ENCODE data around the gene ITGA6. TPM values are rescaled to one million over a fixed set of nuclear protein-coding genes. Genes with fewer than 3 reads are reported as not detected.
"Not testable (repeated sequence)": the region's sequence is repeated elsewhere in the genome, so short reads cannot be mapped to it uniquely, and the experiment has no call there.

The ITGA6 gene
- total RNA-seq, 4 donors from 2014 or later: 34.8 to 66.6 (median 52.7) TPM

DNA sequence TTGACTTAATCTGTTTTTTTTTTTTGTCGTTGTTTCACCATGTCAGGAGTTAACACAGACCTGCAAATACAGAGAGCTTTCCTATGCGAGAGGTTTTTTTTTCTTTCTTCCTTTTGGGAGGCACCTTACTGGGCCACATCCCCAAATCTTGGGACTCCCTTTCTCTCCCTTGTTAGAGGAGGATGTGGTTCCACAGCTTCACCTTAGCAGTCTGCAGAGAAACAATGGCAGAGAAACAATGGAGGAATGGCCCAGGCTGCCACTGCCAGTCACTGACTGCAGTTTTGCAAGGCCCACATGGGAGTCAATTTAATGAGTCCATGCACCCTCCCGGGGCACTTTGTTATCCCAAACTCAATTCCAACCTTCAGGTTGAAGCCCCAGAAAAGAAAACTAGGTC lies 107.7 kb downstream of the ITGA6 start:
- intact Hi-C loops (cut with DNase I): no loop called here
- Histone ChIP-seq H3K27ac (no peak overlapping the region), H3K36me3 (no peaks in the 10 kb centered on the region), H3K4me3 (replicated peaks in 1 of 3) (no peak overlapping the region), H3K27me3 (no peaks in the 10 kb centered on the region), H3K9me3 (no peaks in the 10 kb centered on the region), H3K4me1 (no peaks in the 10 kb centered on the region)
- TF ChIP-seq POLR2A (IDR thresholded peaks at IDR 0.05): no peak
- TF ChIP-seq, protein P1, sequence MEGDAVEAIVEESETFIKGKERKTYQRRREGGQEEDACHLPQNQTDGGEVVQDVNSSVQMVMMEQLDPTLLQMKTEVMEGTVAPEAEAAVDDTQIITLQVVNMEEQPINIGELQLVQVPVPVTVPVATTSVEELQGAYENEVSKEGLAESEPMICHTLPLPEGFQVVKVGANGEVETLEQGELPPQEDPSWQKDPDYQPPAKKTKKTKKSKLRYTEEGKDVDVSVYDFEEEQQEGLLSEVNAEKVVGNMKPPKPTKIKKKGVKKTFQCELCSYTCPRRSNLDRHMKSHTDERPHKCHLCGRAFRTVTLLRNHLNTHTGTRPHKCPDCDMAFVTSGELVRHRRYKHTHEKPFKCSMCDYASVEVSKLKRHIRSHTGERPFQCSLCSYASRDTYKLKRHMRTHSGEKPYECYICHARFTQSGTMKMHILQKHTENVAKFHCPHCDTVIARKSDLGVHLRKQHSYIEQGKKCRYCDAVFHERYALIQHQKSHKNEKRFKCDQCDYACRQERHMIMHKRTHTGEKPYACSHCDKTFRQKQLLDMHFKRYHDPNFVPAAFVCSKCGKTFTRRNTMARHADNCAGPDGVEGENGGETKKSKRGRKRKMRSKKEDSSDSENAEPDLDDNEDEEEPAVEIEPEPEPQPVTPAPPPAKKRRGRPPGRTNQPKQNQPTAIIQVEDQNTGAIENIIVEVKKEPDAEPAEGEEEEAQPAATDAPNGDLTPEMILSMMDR (IDR thresholded peaks at IDR 0.05): no peak
- 91 to 98% methylated on average over 3 of the region's 3 CpGs for WGBS, 2 donors
- no peak for DNase-seq

DNA sequence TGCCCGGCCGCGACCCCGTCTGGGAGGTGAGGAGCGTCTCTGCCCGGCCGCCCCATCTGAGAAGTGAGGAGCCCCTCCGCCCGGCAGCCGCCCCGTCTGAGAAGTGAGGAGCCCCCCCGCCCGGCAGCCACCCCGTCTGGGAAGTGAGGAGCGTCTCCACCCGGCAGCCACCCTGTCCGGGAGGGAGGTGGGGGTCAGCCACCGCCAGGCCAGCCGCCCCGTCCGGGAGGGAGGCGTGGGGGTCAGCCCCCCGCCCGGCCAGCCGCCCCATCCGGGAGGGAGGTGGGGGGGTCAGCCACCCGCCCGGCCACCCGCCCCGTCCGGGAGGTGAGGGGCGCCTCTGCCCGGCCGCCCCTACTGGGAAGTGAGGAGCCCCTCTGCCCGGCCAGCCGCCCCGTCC lies 110.5 kb downstream of the ITGA6 start:
- DNase-seq; H3K4me1 ChIP-seq; H3K9me3 ChIP-seq; H3K36me3 ChIP-seq; intact Hi-C loops (cut with DNase I); H3K27ac ChIP-seq; H3K4me3 ChIP-seq (replicated peaks in 1 of 3); H3K27me3 ChIP-seq: not testable (repeated sequence)
- no CpG with 5 or more reads among the region's 37 CpGs for WGBS, 2 donors

DNA sequence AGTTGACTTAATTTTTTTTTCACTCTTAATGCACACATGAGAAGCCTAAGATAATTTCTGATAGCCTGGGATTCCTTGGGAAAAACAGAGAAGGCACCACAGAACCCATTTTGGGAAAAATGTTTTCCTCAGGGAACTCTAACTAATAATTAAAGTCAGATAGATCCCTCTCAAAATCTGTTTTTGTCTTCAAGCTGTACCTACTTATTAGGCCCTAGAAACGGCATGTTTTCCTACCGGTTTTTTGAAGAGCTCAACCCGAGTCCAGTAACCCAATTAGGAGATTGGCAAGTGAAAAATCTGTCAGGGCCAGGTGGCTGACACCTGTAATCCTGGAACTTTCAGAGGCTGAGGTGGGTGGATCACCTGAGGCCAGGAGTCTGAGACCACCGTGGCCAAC lies 112.4 kb downstream of the ITGA6 start:
- no peaks in the 10 kb centered on the region for H3K9me3 ChIP-seq
- H3K4me3 ChIP-seq (replicated peaks in 1 of 3): no peak overlapping the region
- intact Hi-C loops (cut with DNase I): no loop called here

DNA sequence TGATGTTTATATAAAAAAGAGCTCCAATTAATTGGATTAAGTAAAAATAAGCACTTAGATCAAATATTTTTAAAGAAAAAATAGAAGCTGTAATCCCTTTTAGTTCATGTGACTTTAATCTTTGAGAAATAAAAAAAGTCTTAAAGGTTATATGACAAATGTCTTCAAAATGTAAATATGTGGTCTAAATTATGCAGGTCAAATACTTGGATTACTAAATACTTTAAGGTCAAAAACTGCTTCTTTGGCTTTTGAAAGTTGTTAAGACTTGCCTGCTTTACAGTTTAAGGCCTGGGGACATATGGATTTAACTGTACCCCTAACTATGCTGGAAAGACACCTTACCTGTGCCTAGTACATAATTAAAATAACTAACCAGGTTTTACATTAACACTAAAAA lies 113.0 kb downstream of the ITGA6 start:
- Histone ChIP-seq H3K4me3 (replicated peaks in 1 of 3) (no peak overlapping the region), H3K9me3 (no peaks in the 10 kb centered on the region), H3K4me1 (no peaks in the 10 kb centered on the region), H3K36me3 (no peaks in the 10 kb centered on the region), H3K27me3 (no peaks in the 10 kb centered on the region), H3K27ac (no peak overlapping the region)
- no peak for DNase-seq
- TF ChIP-seq, protein P1 (IDR thresholded peaks at IDR 0.05): no peak
- no peak for TF ChIP-seq POLR2A (IDR thresholded peaks at IDR 0.05)
- intact Hi-C loops (cut with DNase I): no loop called here

More for the DNA sequence above, 112.4 kb downstream of the ITGA6 start:
- no peaks in the 10 kb centered on the region for H3K27me3 ChIP-seq
- H3K27ac ChIP-seq: no peak overlapping the region
- TF ChIP-seq POLR2A (IDR thresholded peaks at IDR 0.05): no peak
- no peaks in the 10 kb centered on the region for H3K4me1 ChIP-seq
- DNase-seq: no peak
- H3K36me3 ChIP-seq: no peaks in the 10 kb centered on the region
- 90% methylated on average over 4 of the region's 4 CpGs for WGBS, 2 donors

DNA sequence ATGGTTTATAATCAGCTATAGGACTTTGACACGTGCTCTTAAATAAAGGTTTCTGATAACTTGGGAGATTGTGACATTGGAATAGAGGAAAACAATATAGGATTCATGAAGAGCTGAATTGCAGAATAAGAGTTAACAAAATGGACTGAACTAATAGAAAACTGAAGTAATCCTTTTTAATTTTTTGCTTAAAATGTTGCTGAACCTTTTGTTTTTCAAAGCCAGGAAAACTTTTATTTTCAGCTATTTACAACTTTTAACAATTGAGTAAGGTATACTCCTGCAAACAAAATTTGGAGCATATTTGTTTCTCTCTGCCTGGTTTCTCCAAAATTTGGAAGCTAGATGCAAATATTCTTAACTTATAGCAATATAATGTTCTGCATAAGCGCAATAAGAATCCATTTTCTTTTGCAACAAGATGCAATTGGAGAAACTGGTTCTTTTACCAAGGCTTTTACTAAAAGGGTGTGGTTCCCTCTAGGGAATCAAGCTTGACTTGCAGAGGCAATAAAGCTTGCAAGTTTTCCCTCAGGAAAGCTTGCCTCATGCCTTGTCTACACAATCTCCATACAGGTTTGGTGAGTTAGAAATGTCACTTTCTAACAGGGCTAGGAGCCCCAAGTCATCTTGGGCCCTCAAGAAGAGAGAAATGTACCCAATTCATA lies 118.2 kb downstream of the ITGA6 start:
- Histone ChIP-seq H3K4me1 (no peaks in the 10 kb centered on the region), H3K9me3 (no peaks in the 10 kb centered on the region), H3K27me3 (no peaks in the 10 kb centered on the region), H3K4me3 (replicated peaks in 1 of 3) (no peak overlapping the region), H3K27ac (no peak overlapping the region), H3K36me3 (no peaks in the 10 kb centered on the region)
- WGBS, 2 donors: 95 to 97% methylated on average over 2 of the region's 2 CpGs
- no peak for TF ChIP-seq POLR2A (IDR thresholded peaks at IDR 0.05)
- TF ChIP-seq, protein P1 (IDR thresholded peaks at IDR 0.05): no peak
- DNase-seq: no peak
- intact Hi-C loops (cut with DNase I): no loop called here

DNA sequence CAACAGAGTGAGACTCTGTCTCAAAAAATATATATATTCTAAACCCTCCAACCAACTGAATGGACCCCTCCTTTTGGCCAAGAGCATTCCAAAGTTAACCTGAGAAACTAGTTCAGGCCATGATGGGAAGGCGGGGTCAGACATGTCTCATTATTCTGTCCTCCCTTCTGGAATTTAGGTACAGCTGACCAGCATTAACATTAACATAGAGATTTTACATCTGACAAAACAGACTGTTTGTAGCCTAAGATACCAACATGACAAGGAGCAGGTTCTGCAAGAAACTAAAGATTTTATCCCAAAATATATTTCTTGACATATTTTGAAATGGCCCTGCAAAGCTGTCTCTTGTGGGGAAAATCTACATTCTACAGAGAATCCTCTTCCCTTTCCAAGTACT lies 121.7 kb downstream of the ITGA6 start:
- Histone ChIP-seq H3K4me3 (replicated peaks in 1 of 3) (no peak overlapping the region), H3K36me3 (no peaks in the 10 kb centered on the region), H3K4me1 (no peaks in the 10 kb centered on the region), H3K27ac (no peak overlapping the region), H3K9me3 (no peaks in the 10 kb centered on the region), H3K27me3 (no peaks in the 10 kb centered on the region)
- intact Hi-C loops (cut with DNase I): no loop called here
- no peak for DNase-seq
- TF ChIP-seq, protein P1 (IDR thresholded peaks at IDR 0.05): no peak
- no peak for TF ChIP-seq POLR2A (IDR thresholded peaks at IDR 0.05)
- WGBS, 2 donors: 92 to 95% methylated on average over 1 of the region's 1 CpG

DNA sequence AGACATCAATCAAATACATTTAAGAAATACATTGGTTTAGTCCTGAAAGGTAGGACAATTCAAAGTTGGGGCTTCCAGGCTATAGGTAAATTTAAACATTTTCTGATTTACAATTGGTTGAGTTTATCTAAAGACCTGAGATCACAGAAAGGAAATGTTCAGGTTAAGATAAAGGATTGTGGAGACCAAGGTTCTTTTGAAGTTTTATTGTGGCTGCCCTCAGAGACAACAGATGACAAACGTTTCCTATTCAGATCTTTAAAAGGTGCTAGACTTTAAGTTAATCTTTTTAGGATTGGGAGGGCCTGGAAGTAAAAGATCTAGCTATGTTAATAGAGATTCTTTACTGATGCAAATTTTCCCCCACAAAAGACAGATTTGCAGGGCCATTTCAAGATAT lies 122.4 kb downstream of the ITGA6 start:
- H3K27ac ChIP-seq; DNase-seq; H3K4me1 ChIP-seq; H3K4me3 ChIP-seq (replicated peaks in 1 of 3); H3K27me3 ChIP-seq; H3K9me3 ChIP-seq; intact Hi-C loops (cut with DNase I); H3K36me3 ChIP-seq: not testable (repeated sequence)
- 56 to 58% methylated on average over 1 of the region's 1 CpG for WGBS, 2 donors

All from thyroid gland (tissue), 4 donors.